ENCODE measurements around the gene LHFPL3.

DNA sequence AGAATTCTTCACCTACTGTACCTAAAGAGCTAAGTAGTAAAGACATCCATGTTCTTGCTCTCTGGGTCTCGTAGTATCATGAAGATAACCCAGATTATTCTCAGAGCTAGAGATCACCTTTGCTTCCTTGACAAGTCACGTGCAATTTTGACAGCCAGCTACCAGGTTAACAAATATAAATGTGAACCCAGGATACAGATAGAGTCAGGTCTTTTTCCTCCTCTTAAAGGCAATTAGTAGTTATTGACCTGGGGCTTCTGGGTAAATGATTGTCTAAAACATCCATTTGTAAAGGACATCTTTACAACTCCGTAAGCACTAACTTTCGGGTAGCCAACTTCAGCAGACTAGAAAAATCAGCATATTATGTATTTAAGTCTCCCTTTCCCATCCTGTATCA is 28.8 kb downstream of the LHFPL3 start:
- no peak for TF ChIP-seq POLR2AphosphoS5 (IDR thresholded peaks at IDR 0.05)
- TF ChIP-seq, protein P1, sequence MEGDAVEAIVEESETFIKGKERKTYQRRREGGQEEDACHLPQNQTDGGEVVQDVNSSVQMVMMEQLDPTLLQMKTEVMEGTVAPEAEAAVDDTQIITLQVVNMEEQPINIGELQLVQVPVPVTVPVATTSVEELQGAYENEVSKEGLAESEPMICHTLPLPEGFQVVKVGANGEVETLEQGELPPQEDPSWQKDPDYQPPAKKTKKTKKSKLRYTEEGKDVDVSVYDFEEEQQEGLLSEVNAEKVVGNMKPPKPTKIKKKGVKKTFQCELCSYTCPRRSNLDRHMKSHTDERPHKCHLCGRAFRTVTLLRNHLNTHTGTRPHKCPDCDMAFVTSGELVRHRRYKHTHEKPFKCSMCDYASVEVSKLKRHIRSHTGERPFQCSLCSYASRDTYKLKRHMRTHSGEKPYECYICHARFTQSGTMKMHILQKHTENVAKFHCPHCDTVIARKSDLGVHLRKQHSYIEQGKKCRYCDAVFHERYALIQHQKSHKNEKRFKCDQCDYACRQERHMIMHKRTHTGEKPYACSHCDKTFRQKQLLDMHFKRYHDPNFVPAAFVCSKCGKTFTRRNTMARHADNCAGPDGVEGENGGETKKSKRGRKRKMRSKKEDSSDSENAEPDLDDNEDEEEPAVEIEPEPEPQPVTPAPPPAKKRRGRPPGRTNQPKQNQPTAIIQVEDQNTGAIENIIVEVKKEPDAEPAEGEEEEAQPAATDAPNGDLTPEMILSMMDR (IDR thresholded peaks at IDR 0.05) = no peak
- no peak for TF ChIP-seq POLR2A (IDR thresholded peaks at IDR 0.05; ENCODE audit: low read depth)
- TF ChIP-seq EP300 (IDR thresholded peaks at IDR 0.05) = no peak

Data from esophagus muscularis mucosa (tissue), 4 donors.